GM19099 (cell line): ENCODE data around the gene HIRA.

Experiments used
- POLR2A ChIP-seq: IDR thresholded peaks from 3 replicates; pipeline ENCODE4 v1.6.1; 2011; ENCODE audit warnings: low read depth; ENCODE audit not compliant: insufficient read length; ENCODE audit errors: extremely low read depth

HIRA gene

DNA sequence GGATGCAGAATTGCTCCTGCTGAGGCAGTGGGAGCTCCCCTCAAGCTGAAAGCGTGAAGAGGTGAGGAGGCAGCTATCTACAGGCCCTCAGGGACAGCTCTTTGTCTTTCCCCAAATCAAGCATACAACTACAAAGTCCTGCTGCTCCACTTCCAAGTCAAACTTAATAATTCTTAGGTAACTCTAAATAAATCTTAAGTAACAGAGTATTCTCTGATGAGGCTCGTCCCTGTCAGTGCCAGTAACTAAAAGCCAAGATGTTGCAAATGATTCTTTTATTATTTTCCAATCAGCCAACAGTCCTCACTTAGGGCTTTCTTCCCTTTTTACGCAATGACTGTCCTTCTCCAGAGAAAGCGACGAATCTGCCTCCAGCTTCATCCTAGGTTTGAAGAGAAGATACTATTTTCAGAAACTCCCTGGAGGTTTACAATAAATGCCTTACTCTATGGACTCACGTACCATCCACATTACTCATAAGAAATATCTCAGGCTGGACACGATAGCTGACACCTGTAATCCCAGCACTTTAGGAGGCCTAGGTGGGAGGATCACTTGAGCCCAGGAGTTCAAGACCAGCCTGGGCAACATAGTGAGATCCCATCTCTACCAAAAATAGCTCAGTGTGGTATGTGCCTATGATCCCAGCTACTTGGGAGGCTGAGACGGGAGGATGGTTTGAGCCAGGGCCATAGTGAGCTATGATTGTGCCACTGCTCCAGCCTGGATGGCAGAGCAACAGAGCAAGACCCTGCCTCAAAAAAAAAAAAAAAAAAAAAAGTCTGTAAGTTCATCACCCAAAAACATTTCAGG, 19.0 kb upstream of the HIRA start:
- TF ChIP-seq POLR2A, result no peak

DNA sequence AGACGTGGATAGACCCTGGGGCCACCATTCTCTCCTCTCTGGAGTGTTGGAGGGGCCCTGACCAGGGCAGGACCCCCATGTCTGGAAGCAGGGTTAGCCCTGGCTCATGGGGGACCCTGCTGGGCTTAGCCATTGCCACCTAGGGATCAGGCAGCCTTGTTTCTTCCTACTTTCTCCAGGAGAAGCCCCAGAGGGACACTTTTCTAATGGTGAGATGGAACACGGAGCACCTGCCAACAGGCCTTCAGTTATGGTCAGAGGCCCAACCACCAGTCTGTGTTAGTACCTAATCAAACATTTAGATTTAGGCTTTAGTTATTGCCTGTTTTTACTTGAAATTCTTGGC, 17.9 kb upstream of the HIRA start:
- no peak for TF ChIP-seq POLR2A

DNA sequence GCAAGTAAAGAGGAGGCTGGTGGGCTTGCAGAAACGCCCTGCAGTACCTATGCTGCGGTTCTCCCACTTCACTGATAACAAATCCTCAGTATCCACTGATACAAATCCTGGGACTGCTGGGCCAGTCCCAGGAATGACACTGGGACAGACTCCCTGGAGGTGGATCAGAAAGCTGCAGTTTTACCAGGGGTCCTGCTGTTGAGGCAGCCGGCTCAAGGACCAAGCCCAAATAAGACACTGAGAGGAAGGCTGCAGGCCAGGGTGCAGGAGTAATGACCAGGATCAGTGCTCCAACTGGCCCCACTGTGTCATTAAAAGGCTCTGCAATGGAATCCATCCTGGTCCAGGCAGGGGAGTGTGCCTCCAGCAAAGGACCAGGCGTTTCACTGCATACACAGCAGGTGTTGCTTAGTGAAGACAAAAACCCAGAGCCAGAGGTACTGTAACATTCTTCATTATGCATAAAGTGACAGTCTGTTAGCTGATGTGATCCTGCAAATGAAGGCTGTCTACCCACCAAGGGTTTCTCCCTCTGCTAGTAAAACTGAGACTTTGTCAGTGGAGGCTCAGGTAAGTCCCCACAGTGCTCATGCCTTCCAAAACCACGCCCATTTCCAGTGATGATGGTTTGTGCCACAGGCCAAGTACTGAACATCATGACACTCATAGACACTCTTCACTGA, 17.3 kb upstream of the HIRA start:
- no peak for TF ChIP-seq POLR2A

DNA sequence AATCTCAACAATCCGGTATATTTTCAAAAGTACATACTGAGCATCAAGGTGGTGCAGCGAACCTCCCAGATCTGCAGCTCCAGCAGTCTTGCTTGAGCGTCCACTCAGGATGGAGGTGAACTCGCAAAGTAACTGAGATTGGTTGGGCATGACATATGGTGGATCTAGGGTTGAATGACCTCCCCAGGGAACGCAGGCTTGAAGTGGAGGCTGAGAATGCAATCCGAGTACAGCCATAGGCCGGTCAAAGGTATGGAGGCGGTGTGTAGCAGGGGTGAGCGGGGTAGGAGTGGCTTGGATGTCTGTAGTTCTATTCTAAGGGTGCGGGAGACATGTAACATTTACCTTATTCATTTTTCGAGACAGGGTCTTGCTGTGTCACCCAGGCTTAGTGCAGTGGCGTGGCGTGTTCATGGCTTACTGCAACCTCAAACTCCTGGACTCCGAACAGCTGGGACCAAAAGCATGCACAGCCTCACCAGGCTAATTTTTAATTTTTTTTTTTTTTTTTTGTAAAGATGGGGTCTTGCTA, 16.6 kb upstream of the HIRA start:
- TF ChIP-seq POLR2A, result no peak

DNA sequence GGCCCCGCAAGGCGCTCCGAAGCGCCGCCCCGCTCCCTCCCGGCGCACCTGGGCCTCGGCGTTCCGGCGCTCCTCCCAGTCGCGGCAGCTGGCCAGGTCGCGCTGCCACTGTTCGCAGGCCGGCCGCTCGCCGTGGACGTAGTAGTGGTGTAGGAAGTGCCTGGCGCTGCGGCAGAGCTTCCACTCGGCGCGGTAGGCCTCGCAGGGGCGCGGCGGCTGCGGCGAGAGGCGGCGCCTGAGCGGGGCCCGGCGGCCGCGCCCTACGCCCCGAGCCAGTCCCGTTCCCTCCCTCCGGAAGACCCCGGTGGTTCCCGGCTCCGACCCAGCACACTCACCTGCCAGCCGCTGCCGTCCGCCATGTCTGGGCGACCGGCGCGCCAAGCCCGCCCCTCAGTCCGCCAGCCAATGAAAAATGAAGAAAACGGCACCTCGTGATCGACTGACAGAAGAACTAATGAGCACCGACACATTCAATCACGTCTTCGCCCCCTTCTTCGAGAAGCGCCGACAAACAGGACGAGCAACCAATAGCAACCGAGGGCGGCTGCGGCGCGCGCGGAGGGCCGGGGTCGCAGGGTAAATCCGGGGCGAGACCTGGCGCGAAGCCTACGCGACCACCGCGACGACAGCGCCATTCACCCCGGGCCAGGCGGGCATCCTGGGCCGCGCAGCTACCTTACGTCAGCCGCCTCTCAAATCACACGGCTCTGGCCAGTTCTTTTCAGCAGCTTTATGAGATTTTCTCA, 16.0 kb upstream of the HIRA start, which contains the start of gene C22orf39:
Gene C22orf39, minus strand, starts transcription at position 382 of the 746 bp plus-strand sequence. Its CDS starts 23 bp downstream, at position 359.
- TF ChIP-seq POLR2A, result peak; percentile 90

DNA sequence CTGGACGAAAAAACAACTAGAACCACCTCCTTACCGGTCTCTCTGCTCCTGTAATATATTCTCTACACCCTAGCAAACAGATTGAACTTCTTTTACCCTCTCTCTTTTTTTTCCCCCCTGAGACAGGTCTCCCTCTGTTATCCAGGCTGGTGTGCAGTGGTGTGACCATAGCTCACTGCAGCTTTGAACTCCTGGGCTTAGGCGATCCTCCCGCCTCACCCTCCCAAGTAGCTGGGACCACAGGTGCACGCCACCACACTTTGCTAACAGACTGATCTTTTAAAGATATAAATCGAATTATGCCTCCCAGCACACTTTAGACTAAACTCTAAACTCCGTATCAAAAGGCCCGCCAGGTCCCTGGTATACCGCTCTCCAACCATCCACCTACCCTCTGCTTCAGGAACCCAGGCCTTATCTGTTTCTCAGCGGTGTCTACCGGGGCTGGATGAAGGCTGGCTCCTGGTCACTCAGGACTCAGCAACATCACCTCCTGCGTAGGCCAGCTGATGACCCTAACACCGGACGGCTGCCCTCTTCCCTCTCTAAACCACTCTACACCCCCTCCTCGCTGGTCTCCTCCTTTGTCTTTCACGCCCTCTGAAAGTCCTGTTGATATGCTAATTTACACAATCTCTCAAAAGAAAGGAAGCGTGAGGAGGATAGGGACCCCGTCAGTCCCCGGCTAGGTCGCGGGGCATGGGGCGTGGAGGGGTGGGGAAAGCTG, 15.2 kb upstream of the HIRA start:
- no peak for TF ChIP-seq POLR2A

DNA sequence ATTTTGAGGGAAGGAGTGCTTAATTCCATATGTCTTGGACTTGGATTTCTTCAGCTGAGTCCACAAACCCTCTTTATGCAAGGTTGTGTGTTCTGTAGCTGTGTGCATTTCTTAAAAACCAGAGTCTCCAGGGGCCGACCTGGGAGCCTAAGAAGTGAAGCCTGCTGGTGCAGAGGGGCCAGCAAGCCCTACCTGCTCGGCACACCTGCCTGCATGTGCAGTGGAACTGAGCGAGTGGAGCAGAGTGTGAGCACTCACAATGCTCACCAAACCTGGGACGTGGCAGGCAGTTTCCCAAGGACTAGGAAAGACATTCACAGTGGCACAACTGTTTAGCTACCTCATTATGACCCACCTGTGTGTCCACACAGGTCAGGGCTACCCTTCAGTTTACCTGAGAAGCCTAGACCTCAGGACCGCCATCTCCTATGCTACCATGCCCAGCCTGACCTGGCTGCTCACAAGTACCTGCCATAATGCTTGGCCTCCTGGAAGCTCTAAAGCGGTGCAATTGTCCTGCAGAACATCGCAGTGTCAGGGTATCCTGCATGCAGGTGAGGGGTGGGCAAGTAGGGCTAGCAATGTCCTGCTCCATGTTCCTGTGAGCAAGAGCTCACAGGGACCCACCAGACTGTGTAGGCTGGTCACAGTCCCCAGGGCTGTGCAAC, 12.1 kb upstream of the HIRA start:
- TF ChIP-seq POLR2A, result no peak

DNA sequence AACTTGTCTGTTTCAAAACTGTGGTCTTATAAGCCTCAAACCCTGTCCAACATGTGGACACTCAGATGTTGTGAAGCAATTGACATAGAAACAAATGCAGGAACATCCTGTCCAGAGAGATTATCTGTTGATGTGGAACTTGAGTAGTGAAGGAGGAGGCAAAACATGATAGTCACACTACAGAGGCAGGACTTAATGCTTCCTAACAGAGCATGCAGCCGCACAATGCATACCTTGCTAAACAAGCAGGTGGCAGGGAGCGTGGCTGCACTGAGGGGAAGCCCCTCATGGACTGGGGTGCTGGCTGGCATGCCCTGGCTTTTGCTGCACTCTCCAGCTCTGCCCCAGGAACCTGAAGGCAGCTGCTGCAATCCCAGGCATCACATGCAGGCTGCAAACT, 10.6 kb upstream of the HIRA start:
- TF ChIP-seq POLR2A, result no peak

DNA sequence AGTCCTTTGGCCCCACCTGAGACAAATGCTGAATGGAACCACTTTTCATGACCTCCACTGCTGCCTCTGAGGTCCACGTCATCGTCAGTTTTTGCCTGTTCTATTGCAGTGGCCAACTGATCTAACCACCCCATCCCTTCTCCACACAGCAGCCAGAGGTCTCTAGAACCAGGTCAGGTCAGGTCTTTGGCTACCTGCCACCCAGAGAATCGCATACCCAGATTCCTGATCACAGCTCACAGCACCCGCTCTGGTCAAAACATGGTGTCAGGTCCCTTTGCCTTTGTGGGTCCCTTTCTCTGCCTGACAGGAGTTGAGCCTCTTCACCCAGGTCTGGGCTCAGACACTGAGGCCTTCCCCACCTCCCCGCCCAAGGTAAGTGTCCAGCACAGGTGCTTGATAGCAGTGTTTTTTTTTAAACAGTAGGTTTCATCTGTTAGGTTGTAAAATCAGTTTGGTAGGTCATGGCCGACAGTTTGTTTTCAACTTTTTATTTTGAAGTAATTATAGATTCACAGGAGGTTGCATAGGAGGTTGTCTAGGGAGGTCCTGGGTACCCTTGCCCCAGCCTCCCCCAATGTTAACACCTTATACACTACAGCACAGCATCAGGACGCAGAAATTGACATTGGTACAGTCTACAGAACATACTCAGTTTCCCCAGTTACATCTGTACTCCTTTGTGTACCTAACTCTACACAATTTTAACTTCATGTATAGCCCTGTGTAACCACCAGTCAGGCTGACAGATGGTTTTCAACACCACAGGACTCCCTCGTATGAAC, 9.1 kb upstream of the HIRA start:
- TF ChIP-seq POLR2A, result no peak

DNA sequence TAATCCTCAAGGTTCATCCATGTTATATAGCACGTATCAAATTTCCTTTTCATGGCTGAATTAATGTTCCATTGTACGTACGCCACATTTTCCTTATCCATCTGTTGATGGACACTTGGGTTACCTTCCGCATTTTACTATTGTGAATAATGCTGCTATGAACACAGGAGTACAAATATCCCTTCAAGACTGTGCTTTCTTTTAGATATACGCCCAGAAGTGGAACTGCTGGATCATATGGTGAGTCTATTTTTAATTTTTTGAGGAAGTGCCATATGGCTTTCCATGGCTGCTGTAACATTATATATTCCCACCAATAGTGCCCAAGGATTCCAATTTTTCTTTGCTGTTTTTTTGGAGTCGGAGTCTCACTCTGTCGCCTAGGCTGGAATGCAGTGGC, 6.8 kb upstream of the HIRA start:
- no peak for TF ChIP-seq POLR2A

DNA sequence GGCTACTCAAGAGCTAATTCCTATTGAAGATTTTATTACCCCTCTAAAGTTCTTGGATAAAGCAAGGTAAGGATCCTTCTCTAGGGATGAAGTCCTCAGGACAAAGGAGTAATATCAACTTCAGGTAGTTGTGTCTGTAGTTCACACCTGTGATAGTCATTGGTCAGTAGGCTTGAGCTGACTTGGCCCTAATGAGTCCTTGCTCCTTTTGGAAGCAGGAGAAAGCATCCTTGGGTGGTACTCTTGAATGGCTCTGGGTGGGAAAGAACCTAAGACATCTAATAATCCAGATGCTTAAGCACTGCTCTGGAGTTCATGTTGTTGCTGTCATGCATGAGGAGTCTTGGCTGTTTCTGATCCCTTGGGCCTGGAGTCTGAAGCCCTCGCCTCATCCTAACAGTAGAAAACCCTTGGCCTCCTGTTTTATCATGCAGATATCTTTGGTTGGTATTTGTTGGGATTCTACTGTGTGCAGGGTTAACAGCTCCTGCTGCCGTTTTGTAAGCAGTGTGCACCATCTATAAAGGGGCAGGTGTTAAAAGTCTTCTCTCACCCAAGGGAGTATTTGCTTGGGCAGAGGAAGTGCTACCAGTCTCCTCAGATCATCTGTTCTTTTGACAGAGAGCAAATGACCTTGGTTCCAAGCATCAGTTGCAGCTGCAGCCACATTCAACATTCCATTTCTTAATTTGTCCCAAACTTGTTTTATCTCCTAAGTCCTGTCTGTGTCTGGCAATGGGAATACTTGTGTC, 3.5 kb upstream of the HIRA start:
- TF ChIP-seq POLR2A, result no peak

DNA sequence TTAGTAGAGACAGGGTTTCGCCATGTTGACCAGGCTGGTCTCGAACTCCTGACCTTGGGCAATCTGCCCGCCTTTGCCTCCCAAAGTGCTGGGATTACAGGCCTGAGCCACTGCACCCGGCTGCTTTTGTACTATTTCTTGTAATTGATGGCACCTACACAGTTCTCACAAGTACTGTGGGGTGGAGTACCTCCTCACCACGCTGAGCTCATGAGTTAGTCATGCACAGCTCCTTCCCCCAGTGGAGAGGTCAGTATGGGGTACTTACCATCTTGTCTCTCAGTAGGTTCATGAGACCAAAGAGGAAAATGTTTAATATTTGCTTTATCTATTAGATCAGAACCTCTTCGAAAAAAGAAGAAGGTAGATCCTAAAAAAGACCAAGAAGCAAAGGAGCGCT, 2.9 kb upstream of the HIRA start:
- no peak for TF ChIP-seq POLR2A
